ENCODE data around the gene TMEM256.

Gene TMEM256

DNA sequence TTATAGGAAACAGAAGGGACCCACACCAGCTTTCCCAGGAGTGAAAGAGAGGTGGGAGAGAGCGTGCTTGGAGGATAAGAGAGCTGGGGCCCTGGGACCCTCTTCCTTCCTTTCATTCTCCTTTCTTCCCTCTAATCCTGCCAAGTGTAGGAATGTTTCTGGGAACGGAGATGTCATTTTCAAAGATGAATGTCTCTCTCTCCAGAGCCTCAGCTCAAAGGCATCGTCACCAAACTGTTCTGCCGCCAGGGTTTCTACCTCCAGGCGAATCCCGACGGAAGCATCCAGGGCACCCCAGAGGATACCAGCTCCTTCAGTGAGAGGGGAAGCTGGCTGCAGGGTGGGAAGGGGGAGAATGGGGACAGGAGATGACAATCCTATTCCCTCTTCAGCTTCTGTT lies 37.4 kb upstream of the TMEM256 start:
- no peak overlapping the region for H3K4me3 ChIP-seq (ENCODE audit: control insufficient read depth, low read depth, low read length)
- no peak for DNase-seq (ENCODE audit: low read depth)
- TF ChIP-seq CTCF (conservative IDR thresholded peaks at IDR 0.05; ENCODE audit: control insufficient read depth, insufficient read depth, low read depth, low read length): no peak

DNA sequence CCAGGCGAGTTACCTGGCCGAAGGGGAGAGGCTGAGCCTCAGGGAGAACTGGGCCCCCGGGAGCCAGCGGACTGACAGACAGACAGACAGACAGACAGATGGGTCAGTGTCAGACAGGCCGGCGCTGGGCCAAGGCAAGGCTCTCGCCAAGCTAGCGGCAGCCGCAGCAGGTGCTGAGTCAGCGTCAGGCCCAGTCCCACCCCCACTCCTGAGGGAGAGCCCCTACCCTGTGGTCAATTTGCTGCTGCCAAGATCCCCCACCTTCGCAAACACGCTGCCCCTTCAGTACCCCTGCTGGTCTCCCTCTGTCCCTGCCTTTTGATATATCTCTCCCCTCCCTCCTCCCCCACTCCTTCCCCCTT lies 36.9 kb upstream of the TMEM256 start:
- DNase-seq (ENCODE audit: low read depth): peak; percentile 41
- no peak overlapping the region for H3K4me3 ChIP-seq (ENCODE audit: control insufficient read depth, low read depth, low read length)
- peak; percentile 5 for TF ChIP-seq CTCF (conservative IDR thresholded peaks at IDR 0.05; ENCODE audit: control insufficient read depth, insufficient read depth, low read depth, low read length)

- peak overlapping the region; percentile 13 for H3K4me3 ChIP-seq (ENCODE audit: control insufficient read depth, low read depth, low read length)
- DNase-seq (ENCODE audit: low read depth): no peak
- TF ChIP-seq CTCF (conservative IDR thresholded peaks at IDR 0.05; ENCODE audit: control insufficient read depth, insufficient read depth, low read depth, low read length): no peak
Observed at GRCh38 chr17:7440113-7440833, 36.4 kb upstream of the TMEM256 start.

DNA sequence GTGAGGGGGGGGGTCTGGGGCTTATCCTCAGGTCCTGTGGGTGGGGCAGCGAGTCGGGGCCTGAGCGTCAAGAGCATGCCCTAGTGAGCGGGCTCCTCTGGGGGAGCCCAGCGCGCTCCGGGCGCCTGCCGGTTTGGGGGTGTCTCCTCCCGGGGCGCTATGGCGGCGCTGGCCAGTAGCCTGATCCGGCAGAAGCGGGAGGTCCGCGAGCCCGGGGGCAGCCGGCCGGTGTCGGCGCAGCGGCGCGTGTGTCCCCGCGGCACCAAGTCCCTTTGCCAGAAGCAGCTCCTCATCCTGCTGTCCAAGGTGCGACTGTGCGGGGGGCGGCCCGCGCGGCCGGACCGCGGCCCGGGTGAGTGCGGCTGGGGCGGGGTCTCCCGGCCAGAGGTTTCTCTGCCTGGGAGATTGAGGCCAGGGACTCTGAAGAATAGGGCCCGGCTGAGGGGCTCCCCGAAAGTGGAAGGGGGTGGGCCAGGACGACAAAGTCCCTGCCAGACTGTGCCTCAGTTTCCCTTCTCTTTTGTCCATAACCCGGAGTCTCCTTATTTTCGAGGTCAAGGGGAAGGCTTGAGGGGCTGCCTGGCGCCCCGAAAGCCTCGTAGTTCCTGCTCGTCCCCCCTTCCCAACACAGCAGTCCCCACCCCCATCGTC lies 35.7 kb upstream of the TMEM256 start, which contains the start of gene FGF11:
Gene FGF11, plus strand, starts transcription at position 51 of the 651 bp plus-strand sequence. Its CDS starts 109 bp downstream, at position 160.
- H3K4me3 ChIP-seq (ENCODE audit: control insufficient read depth, low read depth, low read length): peak within 1 kb of the TSS; percentile 13
- TF ChIP-seq CTCF (conservative IDR thresholded peaks at IDR 0.05; ENCODE audit: control insufficient read depth, insufficient read depth, low read depth, low read length): no peak
- DNase-seq (ENCODE audit: low read depth): no peak

DNA sequence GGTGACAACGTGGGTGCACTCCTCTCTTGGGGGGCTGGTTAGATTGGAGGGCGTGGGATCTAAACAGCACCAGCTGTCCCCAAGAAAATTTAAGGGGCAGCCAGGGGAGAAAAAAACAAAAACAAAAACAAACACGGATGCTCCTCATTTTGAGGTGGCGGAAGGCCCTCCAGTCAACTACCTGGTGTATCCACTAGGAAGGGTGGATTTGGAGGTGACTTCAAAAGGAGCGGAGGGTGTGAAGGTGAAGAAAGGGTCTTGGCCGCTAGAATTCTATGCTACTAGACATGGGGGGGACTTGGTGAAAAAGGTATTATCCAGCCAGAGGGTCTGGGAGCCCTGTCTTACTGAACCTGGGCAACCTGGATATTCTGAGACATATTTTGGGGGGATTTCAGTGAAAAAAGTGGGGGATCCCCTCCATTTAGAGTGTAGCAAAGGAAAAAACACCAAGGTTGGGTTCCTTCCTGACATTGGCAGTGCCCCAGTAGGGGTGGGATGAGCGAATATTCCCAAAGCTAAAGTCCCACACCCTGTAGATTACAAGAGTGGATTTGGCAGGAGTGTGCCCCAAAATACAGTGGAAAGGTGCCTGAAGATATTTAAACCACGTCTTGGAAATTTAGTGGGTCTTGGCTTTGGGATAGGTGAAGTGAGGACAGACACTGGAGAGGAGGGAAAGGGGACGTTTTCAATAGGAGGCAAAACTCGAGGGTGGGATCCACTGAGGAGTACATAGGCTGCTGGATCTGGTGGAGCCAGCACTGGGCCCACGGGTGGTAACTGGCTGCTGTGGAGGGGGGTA lies 35.0 kb upstream of the TMEM256 start:
- H3K4me3 ChIP-seq (ENCODE audit: control insufficient read depth, low read depth, low read length): no peak overlapping the region
- TF ChIP-seq CTCF (conservative IDR thresholded peaks at IDR 0.05; ENCODE audit: control insufficient read depth, insufficient read depth, low read depth, low read length): no peak
- DNase-seq (ENCODE audit: low read depth): no peak

DNA sequence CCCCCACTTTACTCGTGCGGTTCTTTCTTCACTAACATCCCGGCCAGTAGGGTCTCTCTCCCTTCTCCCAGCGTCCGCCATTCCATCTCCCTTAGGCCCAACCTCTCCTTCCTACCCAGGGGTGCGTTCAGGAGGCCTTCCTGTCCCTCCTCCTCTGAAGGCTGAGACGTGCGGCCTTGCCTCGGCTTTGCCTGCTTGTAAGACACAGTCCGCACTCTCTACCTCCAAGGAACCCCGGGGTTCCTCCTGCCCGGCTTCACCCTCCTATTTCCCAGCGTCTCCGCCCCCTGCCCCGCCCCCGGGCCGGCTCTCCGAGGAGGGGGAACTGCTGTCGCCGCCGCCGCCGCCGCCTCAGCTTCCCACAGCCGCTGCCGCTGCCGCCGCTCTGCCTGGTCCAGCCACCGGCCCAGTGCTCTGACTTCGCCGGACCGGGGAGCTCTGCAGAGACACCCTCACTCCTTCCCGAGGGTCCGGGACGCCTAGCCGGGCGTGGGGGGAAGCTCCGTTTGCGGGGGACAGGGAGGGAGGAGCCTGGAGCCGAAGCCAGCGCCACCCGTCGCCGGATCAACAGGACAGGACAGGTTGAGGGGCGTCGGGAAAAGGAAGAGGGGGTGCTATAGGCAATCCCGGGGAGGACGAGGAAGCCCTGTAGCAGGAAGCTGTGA lies 34.2 kb upstream of the TMEM256 start:
- peak overlapping the region; percentile 2 for H3K4me3 ChIP-seq (ENCODE audit: control insufficient read depth, low read depth, low read length)
- TF ChIP-seq CTCF (conservative IDR thresholded peaks at IDR 0.05; ENCODE audit: control insufficient read depth, insufficient read depth, low read depth, low read length): no peak
- DNase-seq (ENCODE audit: low read depth): no peak

Measured in fibroblast of mammary gland (primary cell).